MM.1S (cell line): Measurements from ENCODE around the gene TTC39C.

Experiments
- DNase-seq: peaks from one replicate; pipeline ENCODE4 v3.0.0-alpha.2; 2015
- H2AFZ ChIP-seq: fragments of 300-600 bp; sonication (generic); 2 replicates; pipeline ENCODE4 v1.6.0; 2016; ENCODE audit warnings: antibody characterized with exemption, low read length
- H3F3A ChIP-seq: fragments of 300-600 bp; sonication (generic); 2 replicates; pipeline ENCODE4 v1.6.1; 2016; ENCODE audit warnings: mild to moderate bottlenecking, antibody characterized with exemption, low read length, moderate library complexity, mixed read lengths; ENCODE audit not compliant: insufficient read depth
- H3K27ac ChIP-seq: fragments of 300-600 bp; sonication (generic); 2 replicates; pipeline ENCODE4 v1.5.1; 2016; ENCODE audit warnings: mild to moderate bottlenecking, low read length
- H3K27me3 ChIP-seq: fragments of 300-600 bp; sonication (generic); replicated peaks from 2 replicates; pipeline ENCODE4 v1.6.0; 2016; ENCODE audit warnings: low read length; ENCODE audit not compliant: insufficient read depth
- H3K36me3 ChIP-seq: fragments of 300-600 bp; sonication (generic); replicated peaks from 2 replicates; pipeline ENCODE4 v1.6.1; 2016; ENCODE audit warnings: mild to moderate bottlenecking, low read length, mixed read lengths; ENCODE audit not compliant: insufficient read depth
- H3K4me1 ChIP-seq: fragments of 300-600 bp; sonication (generic); 2 replicates; pipeline ENCODE4 v1.6.1; 2016; ENCODE audit warnings: low read length, mixed read lengths
- H3K4me2 ChIP-seq: fragments of 300-600 bp; sonication (generic); 2 replicates; pipeline ENCODE4 v1.6.0; 2016; ENCODE audit warnings: low read depth, low read length
- H3K4me3 ChIP-seq: fragments of 300-600 bp; sonication (generic); 2 replicates; pipeline ENCODE4 v1.5.1; 2016; ENCODE audit warnings: low read length, mixed read lengths
- H3K79me2 ChIP-seq: fragments of 300-600 bp; sonication (generic); 2 replicates; pipeline ENCODE4 v1.6.1; 2016; ENCODE audit warnings: mixed run types, low read length, mixed read lengths
- H3K9ac ChIP-seq: fragments of 300-600 bp; sonication (generic); 2 replicates; pipeline ENCODE4 v1.6.1; 2016; ENCODE audit warnings: low read length, mixed read lengths
- H3K9me2 ChIP-seq: fragments of 300-600 bp; sonication (generic); replicated peaks from 2 replicates; pipeline ENCODE4 v1.6.1; 2016; ENCODE audit warnings: mild to moderate bottlenecking, low read length, mixed read lengths; ENCODE audit not compliant: insufficient read depth
- H3K9me3 ChIP-seq: fragments of 300-600 bp; sonication (generic); replicated peaks from 2 replicates; pipeline ENCODE4 v1.6.1; 2016; ENCODE audit warnings: mild to moderate bottlenecking, low read length, mixed read lengths; ENCODE audit not compliant: insufficient read depth
- H4K20me1 ChIP-seq: fragments of 300-600 bp; sonication (generic); 2 replicates; pipeline ENCODE4 v1.6.1; 2016; ENCODE audit warnings: mild to moderate bottlenecking, low read length, moderate library complexity, mixed read lengths; ENCODE audit not compliant: insufficient read depth
- CTCF ChIP-seq: fragments of 300-600 bp; sonication (generic); IDR thresholded peaks from 2 replicates; pipeline ENCODE4 v1.5.1; 2016; ENCODE audit warnings: antibody characterized with exemption, low read length, mixed read lengths
- EZH2 ChIP-seq: fragments of 300-600 bp; sonication (generic); optimal IDR thresholded peaks from 2 replicates; pipeline ENCODE3; 2017; ENCODE audit warnings: low read depth, mild to moderate bottlenecking, antibody characterized with exemption, low read length, mixed read lengths
- EZH2phosphoT487 ChIP-seq: fragments of 300-600 bp; sonication (generic); IDR thresholded peaks from 2 replicates; pipeline ENCODE4 v1.6.1; 2018; ENCODE audit warnings: antibody characterized with exemption, low read length

Gene TTC39C

GRCh38 chr18:24111936-24112335, 97.4 kb downstream of the TTC39C start:
- no peaks in the 10 kb centered on the region for H4K20me1 ChIP-seq
- H3K36me3 ChIP-seq: no peaks in the 10 kb centered on the region
- no peak for TF ChIP-seq EZH2
- no peak for TF ChIP-seq CTCF
- TF ChIP-seq EZH2phosphoT487: no peak
- no peak overlapping the region for H3K4me3 ChIP-seq
- no peaks in the 10 kb centered on the region for H3K79me2 ChIP-seq
- H3K9me2 ChIP-seq: no peaks in the 10 kb centered on the region
- H3K27ac ChIP-seq: no peak overlapping the region
- no peaks in the 10 kb centered on the region for H3K9me3 ChIP-seq
- no peak overlapping the region for H2AFZ ChIP-seq
- H3F3A ChIP-seq: no peaks in the 10 kb centered on the region
- H3K9ac ChIP-seq: no peak overlapping the region
- H3K4me1 ChIP-seq: no peaks in the 10 kb centered on the region
- no peak for DNase-seq
- no peak overlapping the region for H3K4me2 ChIP-seq
- no peaks in the 10 kb centered on the region for H3K27me3 ChIP-seq

GRCh38 chr18:24112464-24112863, 97.9 kb downstream of the TTC39C start:
- Histone ChIP-seq H3K4me1 (no peaks in the 10 kb centered on the region), H3K36me3 (no peaks in the 10 kb centered on the region), H4K20me1 (no peaks in the 10 kb centered on the region), H2AFZ (no peak overlapping the region), H3K9me3 (no peaks in the 10 kb centered on the region), H3K27me3 (no peaks in the 10 kb centered on the region), H3F3A (no peaks in the 10 kb centered on the region), H3K4me3 (no peak overlapping the region), H3K4me2 (no peak overlapping the region), H3K27ac (no peak overlapping the region), H3K79me2 (no peaks in the 10 kb centered on the region), H3K9ac (no peak overlapping the region), H3K9me2 (no peaks in the 10 kb centered on the region)
- DNase-seq: no peak
- TF ChIP-seq EZH2 (no peak), EZH2phosphoT487 (no peak), CTCF (no peak)

DNA sequence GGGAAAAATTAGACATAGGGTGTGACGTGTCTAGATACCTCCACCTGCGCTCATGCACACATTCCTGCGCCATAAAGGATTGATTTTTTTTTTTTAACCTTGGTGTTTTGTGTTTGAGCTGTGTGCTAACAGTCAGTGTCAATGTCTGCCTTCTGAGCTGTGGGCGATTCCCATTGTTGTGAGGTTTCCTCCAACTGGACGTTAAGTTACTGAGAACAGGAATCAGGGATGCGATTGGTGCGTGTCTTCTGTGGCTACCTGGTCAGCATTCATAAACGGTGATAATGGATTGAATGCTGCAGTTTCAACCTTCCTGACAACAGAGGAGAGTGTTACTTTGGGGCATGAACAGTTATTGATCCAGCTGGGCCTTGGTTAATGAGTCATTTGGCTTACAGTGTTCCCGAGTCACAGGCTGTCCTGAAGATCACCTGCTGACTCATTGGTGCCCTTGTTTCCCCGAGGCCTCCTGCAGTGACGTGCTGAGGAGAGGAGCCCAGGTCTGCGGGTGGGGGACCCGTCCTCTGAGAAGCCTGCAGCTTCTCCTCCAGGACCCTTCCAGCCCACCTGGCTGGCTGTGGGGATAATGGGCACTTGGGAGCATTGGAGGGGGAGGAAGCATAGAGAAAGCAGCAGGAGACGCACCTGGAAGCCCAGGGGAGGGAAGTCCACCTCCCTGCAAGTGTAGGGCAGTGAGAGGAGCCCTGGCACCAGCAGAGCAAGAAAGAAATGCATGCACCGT, 98.5 kb downstream of the TTC39C start:
- TF ChIP-seq EZH2phosphoT487 (no peak), CTCF (no peak), EZH2 (no peak)
- Histone ChIP-seq H3K4me3 (no peak overlapping the region), H3K79me2 (no peaks in the 10 kb centered on the region), H3K9me3 (no peaks in the 10 kb centered on the region), H3K27ac (no peak overlapping the region), H3F3A (no peaks in the 10 kb centered on the region), H2AFZ (no peak overlapping the region), H3K9ac (no peak overlapping the region), H3K27me3 (no peaks in the 10 kb centered on the region), H3K9me2 (no peaks in the 10 kb centered on the region), H3K4me1 (no peaks in the 10 kb centered on the region), H4K20me1 (no peaks in the 10 kb centered on the region), H3K36me3 (no peaks in the 10 kb centered on the region), H3K4me2 (no peak overlapping the region)
- no peak for DNase-seq
